WTC11 (cell line): ENCODE measurements around the gene SHROOM3. TPM values are rescaled to one million over a fixed set of nuclear protein-coding genes. Genes with fewer than 3 reads are reported as not detected.

Experiments
- ATAC-seq: fragments of 200-7000 bp; cut with Tn5 transposase; 2 replicates; pipeline ENCODE4 v1.10.0; 2021; ENCODE audit warnings: mild to moderate bottlenecking, moderate library complexity
- CTCF ChIA-PET: fragments of 300-600 bp; sonication (Branson Sonifier 250); formaldehyde crosslinking; loops from one replicate; lab custom pipeline; 2021; ENCODE audit warnings: antibody characterized with exemption; lab: Charles Lee
- POLR2A ChIA-PET: fragments of 350-600 bp; sonication (Branson Sonifier 250); formaldehyde crosslinking; loops from one replicate; lab custom pipeline; 2021; ENCODE audit warnings: antibody characterized with exemption; lab: Charles Lee
- DNase-seq: peaks from one replicate; pipeline ENCODE4 v3.0.0; 2021; ENCODE audit warnings: low spot score
- H3K27ac Mint-ChIP-seq: 2 replicates; pipeline ENCODE4 v1.8.0; 2021; ENCODE audit warnings: mixed read lengths
- H3K27me3 Mint-ChIP-seq: 2 replicates; pipeline ENCODE4 v1.8.0; 2021; ENCODE audit warnings: low read depth, mild to moderate bottlenecking, moderate library complexity, mixed read lengths
- H3K36me3 Mint-ChIP-seq: 2 replicates; pipeline ENCODE4 v1.8.0; 2021; ENCODE audit warnings: mixed read lengths
- H3K4me1 Mint-ChIP-seq: 2 replicates; pipeline ENCODE4 v1.8.0; 2022; ENCODE audit warnings: mixed read lengths
- H3K4me3 Mint-ChIP-seq: 2 replicates; pipeline ENCODE4 v1.8.0; 2021; ENCODE audit warnings: mild to moderate bottlenecking, moderate library complexity, mixed read lengths
- H3K9me3 Mint-ChIP-seq: 2 replicates; pipeline ENCODE4 v1.8.0; 2021; ENCODE audit warnings: mixed read lengths
- CBFB ChIP-seq: sonication (generic); formaldehyde crosslinking; IDR thresholded peaks from 2 replicates; pipeline ENCODE4 v1.8.1; 2022; ENCODE audit warnings: mild to moderate bottlenecking, low read depth, missing genetic modification reagents
- ELF4 ChIP-seq: sonication (generic); formaldehyde crosslinking; IDR thresholded peaks from 2 replicates; pipeline ENCODE4 v1.8.1; 2022; ENCODE audit warnings: low read depth, mild to moderate bottlenecking, moderate library complexity, missing genetic modification reagents
- ESRRA ChIP-seq: sonication (generic); formaldehyde crosslinking; IDR thresholded peaks from 2 replicates; pipeline ENCODE4 v1.8.1; 2022; ENCODE audit warnings: mild to moderate bottlenecking, missing genetic modification reagents, borderline replicate concordance
- ETV6 ChIP-seq: sonication (generic); formaldehyde crosslinking; IDR thresholded peaks from 2 replicates; pipeline ENCODE4 v1.8.1; 2022; ENCODE audit warnings: mild to moderate bottlenecking, missing genetic modification reagents
- GTF2I ChIP-seq: fragments of 250-450 bp; sonication (Bioruptor Pico); conservative IDR thresholded peaks from 2 replicates; pipeline ENCODE4 v1.4.0; 2021; ENCODE audit warnings: mild to moderate bottlenecking
- HMGA2 ChIP-seq: fragments of 250-450 bp; sonication (Bioruptor Pico); IDR thresholded peaks from 2 replicates; pipeline ENCODE4 v1.4.0; 2021; ENCODE audit warnings: mild to moderate bottlenecking, moderate library complexity
- MAX ChIP-seq: sonication (generic); formaldehyde crosslinking; IDR thresholded peaks from 2 replicates; pipeline ENCODE4 v1.8.0; 2022; ENCODE audit warnings: mild to moderate bottlenecking, missing genetic modification reagents
- MXD4 ChIP-seq: fragments of 250-450 bp; sonication (Bioruptor Pico); IDR thresholded peaks from 2 replicates; pipeline ENCODE4 v1.8.0; 2021; ENCODE audit warnings: mild to moderate bottlenecking, moderate library complexity, borderline replicate concordance
- NFATC4 ChIP-seq: fragments of 250-450 bp; sonication (Bioruptor Pico); IDR thresholded peaks from 2 replicates; pipeline ENCODE4 v1.9.0; 2021; ENCODE audit warnings: mild to moderate bottlenecking
- NFE2L1 ChIP-seq: sonication (generic); formaldehyde crosslinking; IDR thresholded peaks from 2 replicates; pipeline ENCODE4 v1.8.1; 2023; ENCODE audit warnings: missing genetic modification reagents
- NFYB ChIP-seq: sonication (generic); formaldehyde crosslinking; conservative IDR thresholded peaks from 2 replicates; pipeline ENCODE4 v1.8.0; 2022; ENCODE audit warnings: low read depth, missing genetic modification reagents
- PRRX2 ChIP-seq: fragments of 250-450 bp; sonication (Bioruptor Pico); IDR thresholded peaks from 2 replicates; pipeline ENCODE4 v1.8.0; 2021; ENCODE audit warnings: mild to moderate bottlenecking
- SOX15 ChIP-seq: fragments of 250-450 bp; sonication (Bioruptor Pico); IDR thresholded peaks from 2 replicates; pipeline ENCODE4 v1.9.0; 2021; ENCODE audit warnings: mild to moderate bottlenecking
- TEAD1 ChIP-seq: sonication (generic); formaldehyde crosslinking; IDR thresholded peaks from 2 replicates; pipeline ENCODE4 v1.8.0; 2022; ENCODE audit warnings: mild to moderate bottlenecking, missing genetic modification reagents
- TP53 ChIP-seq: sonication (generic); formaldehyde crosslinking; IDR thresholded peaks from 2 replicates; pipeline ENCODE4 v1.8.1; 2023; ENCODE audit warnings: mild to moderate bottlenecking, missing genetic modification reagents
- ZNF219 ChIP-seq: sonication (generic); formaldehyde crosslinking; IDR thresholded peaks from 2 replicates; pipeline ENCODE4 v1.8.0; 2023; ENCODE audit warnings: missing genetic modification reagents, mild to moderate bottlenecking, borderline replicate concordance
- ZNF232 ChIP-seq: sonication (generic); formaldehyde crosslinking; IDR thresholded peaks from 2 replicates; pipeline ENCODE4 v1.8.0; 2022; ENCODE audit warnings: mild to moderate bottlenecking, missing genetic modification reagents
- total RNA-seq: library from RNA; stranded (reverse); gene quantifications from 3 replicates; pipeline ENCODE4 v1.2.3, GENCODE V29; 2021
- TF ChIP-seq, protein P1 (sequence below): sonication (generic); formaldehyde crosslinking; IDR thresholded peaks from 2 replicates; pipeline ENCODE4 v1.8.1; 2022; ENCODE audit warnings: low read depth, missing genetic modification reagents, borderline replicate concordance
- TF ChIP-seq, protein P2 (sequence below): fragments of 250-450 bp; sonication (Bioruptor Pico); IDR thresholded peaks from 2 replicates; pipeline ENCODE4 v2.1.2; 2022; ENCODE audit warnings: mild to moderate bottlenecking, moderate library complexity
- TF ChIP-seq, protein P3 (sequence below): sonication (generic); formaldehyde crosslinking; IDR thresholded peaks from 2 replicates; pipeline ENCODE4 v1.8.0; 2023; ENCODE audit warnings: missing genetic modification reagents, mild to moderate bottlenecking, borderline replicate concordance
- TF ChIP-seq, protein P4 (sequence below): sonication (generic); formaldehyde crosslinking; IDR thresholded peaks from 2 replicates; pipeline ENCODE4 v1.8.0; 2023; ENCODE audit warnings: missing genetic modification reagents

SHROOM3 gene
- total RNA-seq, 1 experiment from 2014 or later = 71.9 TPM

GRCh38 chr4:76564123-76564915 is 129.3 kb downstream of the SHROOM3 start:
- peaks cover 45% of the 10 kb centered on the region for H3K4me1 Mint-ChIP-seq
- H3K9me3 Mint-ChIP-seq = no peaks in the 10 kb centered on the region
- TF ChIP-seq HMGA2 (CRISPR knock-in tag) (no peak), ETV6 (no peak), NFE2L1 (CRISPR knock-in tag) (no peak), NFYB (CRISPR knock-in tag) (no peak), TEAD1 (CRISPR knock-in tag) (no peak), PRRX2 (no peak), SOX15 (CRISPR knock-in tag) (no peak)
- POLR2A ChIA-PET = no interaction called here
- no peak overlapping the region for H3K27ac Mint-ChIP-seq
- DNase-seq = no peak
- no peaks in the 10 kb centered on the region; the same call in 1 of the 2 replicates for H3K27me3 Mint-ChIP-seq
- CTCF ChIA-PET = interaction anchor here (1.5 to 1.6 kb wide), 2 partner anchors 21 to 63 kb away, joined by 3 to 4 read pairs; no protein-coding TSS in a partner anchor
- no peak for ATAC-seq
- H3K4me3 Mint-ChIP-seq = no peak overlapping the region
- H3K36me3 Mint-ChIP-seq = no peaks in the 10 kb centered on the region

DNA sequence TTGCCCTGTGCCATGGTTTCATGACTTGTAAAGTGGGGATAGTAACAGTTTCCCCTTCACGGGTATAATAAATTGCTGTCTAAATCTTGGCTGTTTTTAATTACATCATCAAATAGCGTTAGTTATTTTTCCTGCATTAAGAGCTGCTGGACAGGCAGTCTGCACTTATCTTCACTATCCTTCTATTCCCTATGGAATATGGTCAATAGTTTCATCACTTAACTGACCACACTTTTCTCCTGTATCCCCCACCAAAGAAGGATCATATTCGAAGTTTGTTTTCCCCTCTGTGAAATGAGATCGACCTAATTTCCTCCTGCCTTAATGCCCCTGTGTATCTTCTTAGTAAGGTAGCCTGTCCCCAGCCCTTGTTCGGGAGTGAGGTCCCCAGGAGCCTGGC is 133.2 kb downstream of the SHROOM3 start:
- ChIA-PET POLR2A (no interaction called here), CTCF (no interaction called here)
- Mint-ChIP-seq H3K36me3 (no peaks in the 10 kb centered on the region), H3K9me3 (no peaks in the 10 kb centered on the region), H3K27me3 (no peaks in the 10 kb centered on the region; the same call in 1 of the 2 replicates), H3K4me3 (no peak overlapping the region), H3K4me1 (peaks cover 35% of the 10 kb centered on the region), H3K27ac (no peak overlapping the region)
- no peak for DNase-seq
- ATAC-seq = no peak
- TF ChIP-seq, protein P1, sequence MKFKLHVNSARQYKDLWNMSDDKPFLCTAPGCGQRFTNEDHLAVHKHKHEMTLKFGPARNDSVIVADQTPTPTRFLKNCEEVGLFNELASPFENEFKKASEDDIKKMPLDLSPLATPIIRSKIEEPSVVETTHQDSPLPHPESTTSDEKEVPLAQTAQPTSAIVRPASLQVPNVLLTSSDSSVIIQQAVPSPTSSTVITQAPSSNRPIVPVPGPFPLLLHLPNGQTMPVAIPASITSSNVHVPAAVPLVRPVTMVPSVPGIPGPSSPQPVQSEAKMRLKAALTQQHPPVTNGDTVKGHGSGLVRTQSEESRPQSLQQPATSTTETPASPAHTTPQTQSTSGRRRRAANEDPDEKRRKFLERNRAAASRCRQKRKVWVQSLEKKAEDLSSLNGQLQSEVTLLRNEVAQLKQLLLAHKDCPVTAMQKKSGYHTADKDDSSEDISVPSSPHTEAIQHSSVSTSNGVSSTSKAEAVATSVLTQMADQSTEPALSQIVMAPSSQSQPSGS (CRISPR knock-in tag) = no peak
- TF ChIP-seq ESRRA (CRISPR knock-in tag) = no peak
- TF ChIP-seq TEAD1 (CRISPR knock-in tag) = no peak
- TF ChIP-seq, all 79 proteins: peak for 0

- no peak overlapping the region for H3K4me3 Mint-ChIP-seq
- H3K27ac Mint-ChIP-seq = no peak overlapping the region
- POLR2A ChIA-PET = interaction anchor here (1.0 kb wide), 1 partner anchor 17 kb away, joined by 3 read pairs; no protein-coding TSS in a partner anchor
- no peaks in the 10 kb centered on the region for H3K9me3 Mint-ChIP-seq
- DNase-seq (no peak), ATAC-seq (no peak)
- H3K36me3 Mint-ChIP-seq = no peaks in the 10 kb centered on the region
- H3K4me1 Mint-ChIP-seq = peaks cover 26% of the 10 kb centered on the region
- H3K27me3 Mint-ChIP-seq = no peaks in the 10 kb centered on the region
- no peak for TF ChIP-seq SOX15 (CRISPR knock-in tag)
- no peak for TF ChIP-seq MAX (CRISPR knock-in tag)
- no peak for TF ChIP-seq NFATC4 (CRISPR knock-in tag)
- no peak for TF ChIP-seq GTF2I (CRISPR knock-in tag)
- TF ChIP-seq ZNF232 (CRISPR knock-in tag) = no peak
- no peak for TF ChIP-seq ELF4 (CRISPR knock-in tag)
- no peak for TF ChIP-seq ZNF219 (CRISPR knock-in tag)
- no peak for TF ChIP-seq ETV6
- TF ChIP-seq, protein P2, sequence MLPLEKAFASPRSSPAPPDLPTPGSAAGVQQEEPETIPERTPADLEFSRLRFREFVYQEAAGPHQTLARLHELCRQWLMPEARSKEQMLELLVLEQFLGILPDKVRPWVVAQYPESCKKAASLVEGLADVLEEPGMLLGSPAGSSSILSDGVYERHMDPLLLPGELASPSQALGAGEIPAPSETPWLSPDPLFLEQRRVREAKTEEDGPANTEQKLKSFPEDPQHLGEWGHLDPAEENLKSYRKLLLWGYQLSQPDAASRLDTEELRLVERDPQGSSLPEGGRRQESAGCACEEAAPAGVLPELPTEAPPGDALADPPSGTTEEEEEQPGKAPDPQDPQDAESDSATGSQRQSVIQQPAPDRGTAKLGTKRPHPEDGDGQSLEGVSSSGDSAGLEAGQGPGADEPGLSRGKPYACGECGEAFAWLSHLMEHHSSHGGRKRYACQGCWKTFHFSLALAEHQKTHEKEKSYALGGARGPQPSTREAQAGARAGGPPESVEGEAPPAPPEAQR (CRISPR knock-in tag) = no peak
- TF ChIP-seq TP53 (CRISPR knock-in tag) = no peak
- TF ChIP-seq CBFB (CRISPR knock-in tag) = no peak
- TF ChIP-seq, protein P3, sequence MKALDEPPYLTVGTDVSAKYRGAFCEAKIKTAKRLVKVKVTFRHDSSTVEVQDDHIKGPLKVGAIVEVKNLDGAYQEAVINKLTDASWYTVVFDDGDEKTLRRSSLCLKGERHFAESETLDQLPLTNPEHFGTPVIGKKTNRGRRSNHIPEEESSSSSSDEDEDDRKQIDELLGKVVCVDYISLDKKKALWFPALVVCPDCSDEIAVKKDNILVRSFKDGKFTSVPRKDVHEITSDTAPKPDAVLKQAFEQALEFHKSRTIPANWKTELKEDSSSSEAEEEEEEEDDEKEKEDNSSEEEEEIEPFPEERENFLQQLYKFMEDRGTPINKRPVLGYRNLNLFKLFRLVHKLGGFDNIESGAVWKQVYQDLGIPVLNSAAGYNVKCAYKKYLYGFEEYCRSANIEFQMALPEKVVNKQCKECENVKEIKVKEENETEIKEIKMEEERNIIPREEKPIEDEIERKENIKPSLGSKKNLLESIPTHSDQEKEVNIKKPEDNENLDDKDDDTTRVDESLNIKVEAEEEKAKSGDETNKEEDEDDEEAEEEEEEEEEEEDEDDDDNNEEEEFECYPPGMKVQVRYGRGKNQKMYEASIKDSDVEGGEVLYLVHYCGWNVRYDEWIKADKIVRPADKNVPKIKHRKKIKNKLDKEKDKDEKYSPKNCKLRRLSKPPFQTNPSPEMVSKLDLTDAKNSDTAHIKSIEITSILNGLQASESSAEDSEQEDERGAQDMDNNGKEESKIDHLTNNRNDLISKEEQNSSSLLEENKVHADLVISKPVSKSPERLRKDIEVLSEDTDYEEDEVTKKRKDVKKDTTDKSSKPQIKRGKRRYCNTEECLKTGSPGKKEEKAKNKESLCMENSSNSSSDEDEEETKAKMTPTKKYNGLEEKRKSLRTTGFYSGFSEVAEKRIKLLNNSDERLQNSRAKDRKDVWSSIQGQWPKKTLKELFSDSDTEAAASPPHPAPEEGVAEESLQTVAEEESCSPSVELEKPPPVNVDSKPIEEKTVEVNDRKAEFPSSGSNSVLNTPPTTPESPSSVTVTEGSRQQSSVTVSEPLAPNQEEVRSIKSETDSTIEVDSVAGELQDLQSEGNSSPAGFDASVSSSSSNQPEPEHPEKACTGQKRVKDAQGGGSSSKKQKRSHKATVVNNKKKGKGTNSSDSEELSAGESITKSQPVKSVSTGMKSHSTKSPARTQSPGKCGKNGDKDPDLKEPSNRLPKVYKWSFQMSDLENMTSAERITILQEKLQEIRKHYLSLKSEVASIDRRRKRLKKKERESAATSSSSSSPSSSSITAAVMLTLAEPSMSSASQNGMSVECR (CRISPR knock-in tag) = no peak
- TF ChIP-seq, protein P4, sequence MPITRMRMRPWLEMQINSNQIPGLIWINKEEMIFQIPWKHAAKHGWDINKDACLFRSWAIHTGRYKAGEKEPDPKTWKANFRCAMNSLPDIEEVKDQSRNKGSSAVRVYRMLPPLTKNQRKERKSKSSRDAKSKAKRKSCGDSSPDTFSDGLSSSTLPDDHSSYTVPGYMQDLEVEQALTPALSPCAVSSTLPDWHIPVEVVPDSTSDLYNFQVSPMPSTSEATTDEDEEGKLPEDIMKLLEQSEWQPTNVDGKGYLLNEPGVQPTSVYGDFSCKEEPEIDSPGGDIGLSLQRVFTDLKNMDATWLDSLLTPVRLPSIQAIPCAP (CRISPR knock-in tag) = no peak
- TF ChIP-seq MXD4 = no peak
- CTCF ChIA-PET = no interaction called here
These were observed 134.2 kb downstream of the SHROOM3 start for GRCh38 chr4:76569225-76569624.
